Cardiac muscle cell (in vitro differentiated cells and primary cell): ENCODE measurements around the gene SYNE3. TPM values are rescaled to one million over a fixed set of nuclear protein-coding genes. Genes with fewer than 3 reads are reported as not detected.

ENCODE experiments used
- DNase-seq, 2 donors: peaks; one replicate each; pipeline versions ENCODE4 v3.0.0 to v3.0.0-alpha.2; 2010 to 2017; ENCODE audit warnings: low read depth in 1 of 2, low spot score in 1 of 2
- H3K27ac ChIP-seq: fragments of 200-600 bp; sonication (generic); 2 replicates; pipeline ENCODE4 v1.5.1; 2016
- H3K27me3 ChIP-seq: fragments of 200-600 bp; sonication (generic); 2 replicates; pipeline ENCODE4 v1.6.0; 2016; ENCODE audit warnings: control low read depth
- H3K36me3 ChIP-seq: fragments of 200-600 bp; sonication (generic); 2 replicates; pipeline ENCODE4 v1.5.1; 2016; ENCODE audit warnings: control low read depth
- H3K4me1 ChIP-seq: fragments of 200-600 bp; sonication (generic); 2 replicates; pipeline ENCODE4 v1.8.1; 2017; ENCODE audit warnings: low read depth, mild to moderate bottlenecking, mixed run types
- H3K4me3 ChIP-seq: fragments of 200-600 bp; sonication (generic); 2 replicates; pipeline ENCODE4 v1.5.1; 2016; ENCODE audit warnings: mild to moderate bottlenecking
- H3K9me3 ChIP-seq: fragments of 200-600 bp; sonication (generic); 2 replicates; pipeline ENCODE4 v1.5.1; 2017; ENCODE audit warnings: low read depth, mild to moderate bottlenecking, control low read depth
- CTCF ChIP-seq: IDR thresholded peaks from 2 replicates; pipeline ENCODE4 v1.5.1; 2012; ENCODE audit warnings: low read depth, mild to moderate bottlenecking, low read length
- polyA plus RNA-seq: library from polyadenylated mRNA; unstranded; fragments of >200 nt; fragmentation: Nextera tagmentation; extraction: Ambion mirVana; gene quantifications from 2 replicates; pipeline ENCODE4 v1.2.1, GENCODE V29; 2016
- total RNA-seq: library from RNA; depleted of rRNA; stranded (reverse); fragments of >200 nt; gene quantifications from 2 replicates; pipeline ENCODE4 v1.2.3, GENCODE V29; 2016

The SYNE3 gene
- total and polyA plus RNA-seq, 2 experiments from 2014 or later: 0.09 to 2.0 TPM

GRCh38 chr14:95524706-95525512 lies 8.5 kb upstream of the SYNE3 start:
- Histone ChIP-seq H3K4me3 (no peak overlapping the region), H3K36me3 (no peaks in the 10 kb centered on the region), H3K9me3 (no peaks in the 10 kb centered on the region), H3K4me1 (peaks cover 20% of the 10 kb centered on the region), H3K27me3 (no peaks in the 10 kb centered on the region), H3K27ac (no peak overlapping the region)
- TF ChIP-seq CTCF: no peak
- DNase-seq: no peak

- Histone ChIP-seq H3K9me3 (no peaks in the 10 kb centered on the region), H3K36me3 (no peaks in the 10 kb centered on the region), H3K27me3 (no peaks in the 10 kb centered on the region), H3K4me1 (peaks cover 20% of the 10 kb centered on the region), H3K4me3 (no peak overlapping the region), H3K27ac (no peak overlapping the region)
- DNase-seq: peak in 1 of 2 donors; percentile 83
- peak; percentile 22 for TF ChIP-seq CTCF
These were observed 7.5 kb upstream of the SYNE3 start for GRCh38 chr14:95523815-95524448.

GRCh38 chr14:95523051-95523814 lies 6.8 kb upstream of the SYNE3 start:
- DNase-seq: peak in 1 of 2 donors; percentile 81
- Histone ChIP-seq H3K36me3 (no peaks in the 10 kb centered on the region), H3K27me3 (no peaks in the 10 kb centered on the region), H3K4me1 (peaks cover 20% of the 10 kb centered on the region), H3K4me3 (no peak overlapping the region), H3K27ac (no peak overlapping the region), H3K9me3 (no peaks in the 10 kb centered on the region)
- TF ChIP-seq CTCF: no peak

- no peaks in the 10 kb centered on the region for H3K27me3 ChIP-seq
- peaks cover 20% of the 10 kb centered on the region for H3K4me1 ChIP-seq
- no peak overlapping the region for H3K4me3 ChIP-seq
- no peak for DNase-seq
- no peak overlapping the region for H3K27ac ChIP-seq
- H3K36me3 ChIP-seq: no peaks in the 10 kb centered on the region
- TF ChIP-seq CTCF: no peak
- no peaks in the 10 kb centered on the region for H3K9me3 ChIP-seq
These were observed 6.1 kb upstream of the SYNE3 start for GRCh38 chr14:95522556-95522955.

GRCh38 chr14:95522116-95522515 lies 5.7 kb upstream of the SYNE3 start:
- peaks cover 20% of the 10 kb centered on the region for H3K4me1 ChIP-seq
- no peaks in the 10 kb centered on the region for H3K36me3 ChIP-seq

More at GRCh38 chr14:95522116-95522515, 5.7 kb upstream of the SYNE3 start:
- H3K4me3 ChIP-seq: no peak overlapping the region
- no peak for TF ChIP-seq CTCF
- no peaks in the 10 kb centered on the region for H3K9me3 ChIP-seq
- DNase-seq: no peak
- no peaks in the 10 kb centered on the region for H3K27me3 ChIP-seq
- no peak overlapping the region for H3K27ac ChIP-seq
